Stimulated activated CD8-positive, alpha-beta memory T cell treated with anti-CD3 and anti-CD28 coated beads, Interleukin-7, amount 100 ng/mL, for 24 hours (primary cell): ENCODE results near the gene CCER1.
"Not testable (repeated sequence)": the region's sequence is repeated elsewhere in the genome, so short reads cannot be mapped to it uniquely, and the experiment has no call there.

Experiments
- DNase-seq: peaks from one replicate; pipeline ENCODE4 v3.0.0-alpha.2; 2020; ENCODE audit warnings: low read depth

Gene CCER1, protein sequence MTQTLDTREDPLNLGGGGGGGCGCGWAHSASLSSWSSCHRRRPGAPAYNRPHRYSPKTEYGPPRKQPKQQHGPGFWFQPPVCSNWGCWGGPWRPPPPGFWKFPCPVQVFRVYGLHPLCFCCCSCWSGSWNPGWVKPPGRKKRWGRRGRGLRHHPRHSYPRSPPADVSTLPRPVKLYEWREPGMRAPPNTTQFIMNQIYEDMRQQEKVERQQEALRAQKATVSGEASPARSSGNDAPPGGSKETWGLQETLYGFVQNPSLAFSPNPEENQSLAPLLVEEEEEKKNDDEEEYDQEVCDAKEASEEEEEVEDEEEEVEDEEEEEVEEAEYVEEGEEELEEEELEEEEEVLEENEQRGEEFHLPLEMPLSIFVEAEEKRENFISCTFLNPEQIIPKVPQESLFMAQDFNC

DNA sequence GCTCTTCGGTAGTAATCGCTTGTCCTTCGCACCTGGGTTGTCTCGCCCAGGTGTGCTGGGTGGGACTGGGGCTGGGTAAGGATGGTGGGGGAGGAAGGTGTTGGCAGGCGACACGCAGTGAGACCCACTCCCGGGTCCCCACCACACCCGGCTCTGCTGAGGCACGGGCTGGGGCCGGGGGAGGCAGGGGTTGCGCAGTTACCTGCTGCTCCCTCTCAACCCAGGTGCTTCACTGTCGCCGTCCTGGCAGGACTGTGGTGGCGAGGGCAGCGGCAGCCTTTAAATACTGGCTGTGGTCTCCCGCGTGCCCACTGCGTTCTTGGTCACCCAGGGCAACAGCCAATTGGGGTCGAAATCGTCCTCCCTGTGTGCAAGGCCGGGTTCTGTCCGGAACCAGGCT is at the start of gene CCER1:
Gene CCER1 (minus strand): TSS at position 256 of the 400 bp plus-strand sequence. CDS start 434 bp downstream, outside the sequence.
- no peak for DNase-seq

DNA sequence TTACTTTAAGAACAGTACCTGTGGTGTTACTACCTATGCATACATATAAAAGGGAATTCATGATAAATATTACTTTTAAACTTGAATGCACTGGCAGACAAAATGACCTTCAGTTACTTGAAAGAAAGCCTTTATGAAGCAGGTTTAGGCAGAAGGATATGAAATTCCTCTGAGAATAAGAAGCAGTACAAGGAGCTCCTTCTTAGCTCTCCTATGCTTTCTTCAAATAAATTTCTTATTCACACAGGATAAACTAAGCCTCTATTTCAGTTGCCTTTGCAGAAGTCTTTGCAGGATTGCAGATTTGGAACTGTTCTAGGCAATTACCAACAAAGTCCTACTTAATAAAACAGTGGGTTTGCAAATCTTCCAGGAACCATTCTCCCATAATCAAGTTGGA is 48.8 kb upstream of the CCER1 start:
- DNase-seq, result no peak

DNA sequence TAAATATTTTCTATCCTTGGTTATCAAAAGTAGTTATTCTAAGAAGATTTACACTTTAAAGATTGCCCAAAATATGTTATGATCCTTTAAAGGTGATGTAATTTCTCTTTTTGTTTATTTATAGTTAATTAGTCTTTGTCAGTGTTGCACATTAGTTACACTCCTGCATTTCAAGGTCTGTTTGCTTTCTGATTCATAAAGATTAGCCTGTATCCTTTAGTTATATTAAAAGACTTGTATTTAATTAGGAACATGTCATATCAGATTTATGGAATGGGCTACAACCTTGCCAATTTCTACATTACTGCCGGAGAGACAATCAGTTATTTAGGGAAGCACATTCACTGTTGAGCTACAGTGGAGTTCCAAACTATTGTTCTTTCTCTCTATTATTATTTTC is 46.3 kb upstream of the CCER1 start:
- DNase-seq, result no peak

DNA sequence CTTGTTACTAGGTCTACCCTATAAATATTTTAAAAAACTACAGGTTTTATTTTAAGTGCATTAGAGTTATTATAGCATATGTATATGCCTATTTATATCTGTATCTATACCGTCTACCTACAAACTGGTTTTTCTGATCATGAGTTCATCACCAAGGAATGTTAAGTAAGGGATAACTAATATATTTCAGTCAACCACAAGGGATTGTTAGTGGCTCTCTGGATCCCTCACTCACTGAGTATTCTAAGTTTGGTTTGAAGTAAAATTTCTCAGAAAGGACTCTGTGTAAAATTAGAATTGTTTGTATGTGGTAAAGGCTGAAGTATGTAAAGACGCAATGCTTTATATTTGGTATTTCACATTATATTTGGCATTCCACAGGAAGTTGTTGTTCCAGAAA is 45.0 kb upstream of the CCER1 start:
- DNase-seq, result no peak

- no peak for DNase-seq
Measured at GRCh38 chr12:90999527-90999926, 44.6 kb upstream of the CCER1 start.

DNA sequence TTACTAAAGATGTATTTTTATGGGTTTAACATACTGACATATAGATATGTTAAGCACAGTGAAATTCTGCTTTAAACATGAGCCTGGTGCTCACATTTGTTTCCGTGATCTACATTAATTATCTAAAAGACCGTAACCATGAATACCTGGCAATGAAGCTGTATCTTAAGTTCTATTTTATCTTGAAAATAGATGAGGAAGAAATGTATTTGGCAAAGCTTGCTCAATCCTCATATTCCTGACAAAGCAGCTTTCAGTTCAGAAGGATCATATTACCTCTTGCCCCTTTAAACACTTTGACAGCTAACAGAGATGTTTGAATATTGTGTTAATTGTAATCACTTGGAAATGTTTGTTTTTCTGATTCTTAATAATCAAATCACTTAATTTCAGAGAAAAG is 40.0 kb upstream of the CCER1 start:
- DNase-seq, result no peak

DNA sequence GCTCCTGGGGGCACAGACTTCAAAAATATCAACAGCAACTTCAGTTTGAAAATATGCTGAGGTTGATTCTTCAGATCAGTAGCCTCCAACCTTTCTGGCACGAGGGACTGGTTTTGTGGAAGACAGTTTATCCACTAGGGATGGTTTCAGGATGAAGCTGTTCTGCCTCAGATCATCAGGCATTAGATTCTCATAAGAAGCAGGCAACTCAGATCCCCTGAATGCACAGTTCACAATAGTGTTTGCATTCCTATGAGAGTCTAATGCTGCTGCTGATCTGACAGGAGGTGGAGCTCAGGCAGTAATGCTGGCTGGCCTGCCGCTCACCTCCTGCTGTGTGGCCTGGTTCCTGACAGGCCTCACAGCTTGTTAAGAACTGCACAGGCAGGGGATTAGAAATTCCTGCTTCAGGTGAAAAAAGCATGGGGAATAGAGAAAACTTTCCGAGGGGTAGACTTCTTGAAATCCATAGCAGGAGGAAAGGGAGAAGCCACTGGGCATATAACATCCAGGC is 37.0 kb upstream of the CCER1 start:
- DNase-seq, result no peak

DNA sequence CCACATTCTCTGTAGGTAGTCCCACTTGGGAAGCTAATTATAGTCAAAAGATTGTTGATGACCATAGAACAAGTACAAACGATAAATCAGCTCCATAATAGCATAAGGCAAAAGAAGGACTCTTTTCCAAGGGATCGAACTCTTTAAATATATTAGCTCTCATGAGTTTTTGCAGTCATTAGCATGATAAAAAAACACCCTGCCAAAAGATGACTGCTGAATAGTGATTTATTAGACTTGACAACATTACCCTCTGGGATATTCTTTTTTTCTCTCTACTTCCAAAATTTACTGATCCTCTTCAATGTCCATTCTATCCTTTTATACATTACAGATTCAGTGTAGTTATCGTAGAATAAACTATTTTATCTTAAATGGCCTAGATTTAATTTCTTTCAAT is 35.6 kb upstream of the CCER1 start:
- DNase-seq, result no peak

- DNase-seq, result no peak
Measured at GRCh38 chr12:90989686-90990111, 34.7 kb upstream of the CCER1 start.

GRCh38 chr12:90987520-90987919 is 32.5 kb upstream of the CCER1 start:
- DNase-seq, result no peak

GRCh38 chr12:90987101-90987500 is 32.1 kb upstream of the CCER1 start:
- DNase-seq, result no peak

DNA sequence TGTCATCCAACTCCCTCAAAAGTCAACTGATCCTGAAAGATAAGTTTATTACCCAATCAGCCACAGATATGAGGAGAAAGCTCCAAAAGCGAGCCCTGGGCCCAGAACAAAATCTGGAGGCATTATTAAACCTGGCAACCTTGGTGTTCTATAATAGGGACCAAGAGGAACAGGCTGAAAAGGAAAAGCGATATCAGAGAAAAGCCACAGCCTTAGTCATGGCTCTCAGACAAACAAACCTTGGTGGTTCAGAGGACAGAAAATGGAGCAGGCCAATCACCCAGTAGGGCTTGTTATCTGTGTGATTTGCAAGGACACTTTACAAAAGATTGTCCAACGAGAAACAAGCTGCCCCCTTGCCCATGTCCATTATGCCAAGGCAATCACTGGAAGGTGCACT is 30.4 kb upstream of the CCER1 start:
- not testable (repeated sequence) for DNase-seq

DNA sequence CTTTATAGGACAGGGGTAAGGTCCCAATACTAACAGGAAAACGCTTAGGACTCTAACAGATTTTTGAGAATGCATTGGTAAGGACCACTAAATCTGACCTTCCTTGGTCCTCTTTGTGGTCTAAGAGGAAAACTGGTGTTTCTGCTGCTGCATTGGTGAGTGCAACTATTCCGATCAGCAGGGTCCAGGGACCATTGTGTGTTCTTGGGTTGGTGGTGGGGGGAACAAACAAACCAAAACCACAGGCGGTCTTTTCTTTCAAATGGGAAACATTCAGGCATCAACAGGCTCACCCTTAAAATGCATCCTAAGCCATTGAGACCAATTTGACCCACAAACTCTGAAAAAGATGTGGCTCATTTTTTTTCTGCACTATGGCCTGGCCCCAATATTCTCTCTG is 29.1 kb upstream of the CCER1 start:
- no peak for DNase-seq

- no peak for DNase-seq
Measured at GRCh38 chr12:90982170-90982569, 27.2 kb upstream of the CCER1 start.

DNA sequence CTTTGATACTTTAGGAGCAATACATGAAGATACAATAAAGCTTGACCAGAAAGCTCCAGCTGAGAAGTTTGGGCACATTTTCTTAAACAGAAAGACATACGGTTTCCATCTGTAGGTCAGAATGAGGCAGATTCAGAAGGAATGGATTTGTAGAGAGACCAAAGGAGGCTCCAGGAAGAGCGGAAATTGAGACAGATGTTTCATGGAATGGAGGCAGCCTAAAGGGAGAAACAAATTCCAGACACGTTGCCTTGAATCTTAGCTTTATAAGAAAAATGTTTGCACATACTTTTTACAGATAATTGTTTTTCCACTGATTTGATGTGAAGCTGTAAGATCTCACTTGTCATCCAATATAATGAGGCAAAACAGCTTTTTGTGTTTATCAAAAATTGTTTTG is 25.0 kb upstream of the CCER1 start:
- DNase-seq, result no peak

DNA sequence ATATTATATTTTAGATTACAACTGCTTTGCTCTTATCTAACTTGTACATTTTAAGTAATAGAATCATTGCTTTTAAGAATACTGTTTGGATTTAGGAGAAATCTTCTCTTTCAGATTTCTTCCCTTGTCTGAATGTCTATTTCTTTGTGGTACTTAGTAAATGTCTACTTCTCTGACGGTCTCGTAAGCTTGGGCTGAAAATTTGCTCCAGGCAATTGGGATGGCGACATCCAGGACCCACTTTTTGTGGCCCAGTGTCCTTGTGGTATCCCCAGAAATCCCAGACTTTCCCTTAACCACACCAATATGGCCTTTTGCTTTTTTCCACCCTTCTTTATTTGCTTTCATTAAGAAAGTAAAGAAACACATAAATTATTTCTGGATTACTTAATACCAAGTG is 24.0 kb upstream of the CCER1 start:
- DNase-seq, result no peak

- no peak for DNase-seq
Measured at GRCh38 chr12:90978117-90978770, 23.3 kb upstream of the CCER1 start.

GRCh38 chr12:90977224-90977623 is 22.2 kb upstream of the CCER1 start:
- no peak for DNase-seq

DNA sequence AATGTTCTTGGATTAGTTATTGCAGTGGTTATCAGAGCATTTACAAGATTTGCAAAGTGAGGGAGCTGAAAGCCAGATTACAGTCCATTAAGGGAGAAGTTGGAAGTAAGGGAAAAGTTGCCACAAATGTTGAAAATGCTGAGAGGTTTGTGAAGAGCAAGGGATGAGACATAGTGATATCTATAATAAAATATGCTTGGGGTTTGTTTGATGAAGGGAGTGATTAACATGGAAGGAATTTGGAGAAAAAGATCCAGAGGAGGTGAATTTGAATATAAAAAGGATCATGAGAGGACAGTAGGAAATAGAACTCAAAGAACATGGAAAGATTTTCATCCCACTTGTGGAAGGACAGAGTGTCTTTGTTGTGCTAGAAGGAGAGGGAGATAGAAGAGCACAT is 19.3 kb upstream of the CCER1 start:
- DNase-seq, result no peak

GRCh38 chr12:90972226-90972625 is 17.2 kb upstream of the CCER1 start:
- DNase-seq, result no peak

- DNase-seq, result no peak
Measured at GRCh38 chr12:90970911-90971310, 15.9 kb upstream of the CCER1 start.

DNA sequence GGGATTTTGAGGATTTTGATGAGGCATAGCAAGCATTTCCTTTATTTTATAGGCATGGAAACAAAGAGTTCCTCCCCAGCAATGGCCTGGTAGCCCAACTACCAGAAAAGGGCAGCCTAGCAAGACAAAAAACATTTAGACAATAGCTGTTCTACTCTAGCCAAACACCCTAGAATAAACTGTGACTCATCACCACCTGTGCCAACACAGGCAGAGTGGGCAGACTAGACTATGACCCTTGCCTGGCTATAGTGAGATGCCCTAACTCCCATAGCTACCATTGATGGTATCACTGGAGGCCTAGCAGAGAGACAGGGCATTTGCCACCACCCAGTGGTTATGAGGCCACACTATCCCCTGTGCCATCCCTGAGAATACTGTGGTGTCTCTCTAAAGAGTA is 15.5 kb upstream of the CCER1 start:
- DNase-seq, result no peak

DNA sequence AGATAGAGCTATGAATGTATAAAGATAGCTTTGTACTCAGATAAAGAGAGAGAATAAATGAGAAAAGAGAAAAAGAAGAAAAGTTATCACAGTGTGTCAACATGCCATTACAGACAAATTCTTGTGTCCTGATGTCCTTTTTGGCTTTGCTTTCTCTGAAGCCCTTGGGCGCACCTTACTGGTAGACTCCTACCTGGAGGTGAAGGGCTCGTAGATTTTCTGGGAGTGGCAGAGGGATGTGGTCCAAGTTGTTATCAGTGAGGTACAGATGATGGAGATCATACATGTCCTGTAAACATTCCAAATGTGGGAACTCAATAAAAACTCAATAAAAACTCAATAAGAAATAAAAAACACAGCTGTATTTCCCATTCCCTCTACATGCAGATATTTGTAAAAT is 14.9 kb upstream of the CCER1 start:
- no peak for DNase-seq

DNA sequence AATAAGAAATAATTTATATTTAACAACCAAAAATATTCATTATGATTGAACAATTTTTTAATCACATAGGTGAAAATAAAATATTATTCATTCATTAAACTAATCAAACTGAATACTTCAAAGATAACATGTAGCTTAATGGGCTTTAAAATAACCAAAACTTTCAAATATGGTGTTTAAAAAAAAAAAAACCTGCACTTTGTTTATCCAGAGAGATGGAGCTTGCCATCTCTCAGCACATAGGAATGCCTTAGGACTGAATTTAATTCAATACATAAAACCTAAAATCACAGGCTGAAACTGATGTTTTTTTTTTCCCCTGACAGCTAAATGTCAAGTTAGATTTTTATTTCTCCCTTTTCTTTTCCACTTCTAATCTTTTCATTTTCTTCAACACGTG is 14.4 kb upstream of the CCER1 start:
- no peak for DNase-seq
